GM21529 (cell line): Measurements from ENCODE around the gene KLF6.

Source experiments
- ATAC-seq: cut with Tn5 transposase; IDR thresholded peaks from one replicate; pipeline ENCODE4 v1.9.1; 2021; ENCODE audit not compliant: unreplicated experiment

KLF6 gene

GRCh38 chr10:3775696-3776551 is 9.1 kb downstream of the KLF6 start:
- no peak for ATAC-seq

GRCh38 chr10:3774814-3775695 is 10.0 kb downstream of the KLF6 start:
- no peak for ATAC-seq

- ATAC-seq = no peak
Observed at GRCh38 chr10:3774018-3774813, 10.8 kb downstream of the KLF6 start.

- no peak for ATAC-seq
Observed at GRCh38 chr10:3773460-3774017, 11.5 kb downstream of the KLF6 start.

GRCh38 chr10:3772361-3773171 is 12.4 kb downstream of the KLF6 start:
- no peak for ATAC-seq

- ATAC-seq = no peak
Observed at GRCh38 chr10:3770611-3771110, 14.3 kb downstream of the KLF6 start.

- no peak for ATAC-seq
Observed at GRCh38 chr10:3769556-3769955, 15.5 kb downstream of the KLF6 start.

GRCh38 chr10:3766046-3766756 is 18.8 kb downstream of the KLF6 start:
- no peak for ATAC-seq

- ATAC-seq = no peak
Observed at GRCh38 chr10:3765146-3765545, 19.9 kb downstream of the KLF6 start.

GRCh38 chr10:3764626-3765112 is 20.3 kb downstream of the KLF6 start:
- no peak for ATAC-seq

- ATAC-seq = no peak
Observed at GRCh38 chr10:3763852-3764625, 21.0 kb downstream of the KLF6 start.

- ATAC-seq = no peak
Observed at GRCh38 chr10:3763035-3763456, 22.0 kb downstream of the KLF6 start.

GRCh38 chr10:3762309-3762708 is 22.7 kb downstream of the KLF6 start:
- no peak for ATAC-seq

- ATAC-seq = no peak
Observed at GRCh38 chr10:3761904-3762303, 23.1 kb downstream of the KLF6 start.

- peak; percentile 46 for ATAC-seq
Observed at GRCh38 chr10:3761021-3761686, 23.9 kb downstream of the KLF6 start.

- ATAC-seq = no peak
Observed at GRCh38 chr10:3760083-3760482, 24.9 kb downstream of the KLF6 start.

GRCh38 chr10:3759397-3759796 is 25.6 kb downstream of the KLF6 start:
- no peak for ATAC-seq

GRCh38 chr10:3758491-3758970 is 26.5 kb downstream of the KLF6 start:
- no peak for ATAC-seq
